K562 (cell line): ENCODE measurements around the gene ANO7. TPM values are rescaled to one million over a fixed set of nuclear protein-coding genes. Genes with fewer than 3 reads are reported as not detected.
A peak's percentile ranks its signal among the peaks of the same experiment; 100 is the strongest.

ENCODE experiments used
- ATAC-seq: fragments of 200-7000 bp; cut with Tn5 transposase; 3 replicates; pipeline ENCODE4 v1.9.1; 2020; ENCODE audit warnings: moderate library complexity
- BruUV-seq: library from RNA; stranded (reverse); fragments of 400-500 nt; replicated peaks from 2 replicates; lab custom pipeline; 2021; lab: Mats Ljungman, UMichigan
- CTCF ChIA-PET: fragments of 300-600 bp; formaldehyde crosslinking; extraction: SDS; loops from one replicate; lab custom pipeline; 2021; ENCODE audit warnings: low intra/inter-chr PET ratio; lab: Yijun Ruan, JAX
- POLR2A ChIA-PET: fragments of 300-600, 350-650 bp; sonication (Branson Sonifier 250); formaldehyde crosslinking; extraction: SDS; loops from one replicate; lab custom pipeline; 2021; ENCODE audit warnings: antibody characterized with exemption, inconsistent platforms; lab: Yijun Ruan, JAX
- DNase-seq, 4 experiments: peaks; one replicate each; pipeline versions ENCODE4 v3.0.0 to v3.0.0-alpha.2; 2011 to 2018; ENCODE audit warnings: low spot score in 3 of 4, mixed read lengths in 3 of 4; ENCODE audit errors: extremely low read depth in 1 of 4
- FAIRE-seq: peaks from 2 replicates; lab custom pipeline; 2011; peaks lifted over from hg19 to GRCh38; lab: Jason Lieb, UNC
- H2AFZ ChIP-seq: 2 replicates; pipeline ENCODE4 v1.6.0; 2011; ENCODE audit warnings: low read depth, low read length, control low read depth, inconsistent platforms
- H3K27ac ChIP-seq: fragments of 200-600 bp; 3 replicates; pipeline ENCODE4 v1.8.0; 2011; ENCODE audit warnings: low read depth, mild to moderate bottlenecking, control low read depth, inconsistent platforms, low read length, moderate library complexity, mixed read lengths; ENCODE audit errors: extremely low read depth
- H3K27me3 ChIP-seq, 2 experiments: fragments of 300-600 bp in 1 of 2; 2 replicates in 1 of 2; 3 replicates in 1 of 2; pipeline versions ENCODE4 v1.6.0 to v1.8.0; 2011; ENCODE audit warnings: inconsistent platforms in 2 of 2, low read length in 2 of 2, mild to moderate bottlenecking in 1 of 2, mixed read lengths in 1 of 2, moderate library complexity in 1 of 2; ENCODE audit not compliant: control insufficient read depth in 2 of 2, insufficient read depth in 2 of 2
- H3K36me3 ChIP-seq: fragments of 300-600 bp; 3 replicates; pipeline ENCODE4 v1.8.0; 2011; ENCODE audit warnings: mild to moderate bottlenecking, low read length, inconsistent platforms; ENCODE audit not compliant: control insufficient read depth, insufficient read depth
- H3K4me1 ChIP-seq, 2 experiments: fragments of 200-600 bp in 1 of 2; replicated peaks in 1 of 2; 2 replicates in 1 of 2; 3 replicates in 1 of 2; pipeline versions ENCODE4 v1.5.1 to v1.8.0; 2011; ENCODE audit warnings: inconsistent platforms in 2 of 2, low read length in 2 of 2, mild to moderate bottlenecking in 1 of 2, mixed read lengths in 1 of 2, moderate library complexity in 1 of 2; ENCODE audit not compliant: control insufficient read depth in 2 of 2, insufficient read depth in 2 of 2
- H3K4me2 ChIP-seq: 2 replicates; pipeline ENCODE4 v1.6.1; 2011; ENCODE audit warnings: low read length, control low read depth, inconsistent platforms, mixed read lengths; ENCODE audit not compliant: insufficient read depth
- H3K4me3 ChIP-seq: fragments of 200-600 bp; sonication (generic), shearing (Covaris generic); 2 replicates; pipeline ENCODE4 v1.5.1; 2016; ENCODE audit warnings: control low read depth, inconsistent platforms
- H3K79me2 ChIP-seq: fragments of 200-600 bp; 3 replicates; pipeline ENCODE4 v1.8.0; 2011; ENCODE audit warnings: low read length, inconsistent platforms; ENCODE audit not compliant: control insufficient read depth, insufficient read depth
- H3K9ac ChIP-seq, 2 experiments: 2 replicates each; pipeline versions ENCODE4 v1.6.0 to v1.6.1; 2011; ENCODE audit warnings: low read depth in 2 of 2, low read length in 2 of 2, control low read depth in 1 of 2, inconsistent platforms in 1 of 2, mild to moderate bottlenecking in 1 of 2, mixed read lengths in 1 of 2; ENCODE audit not compliant: insufficient read depth in 1 of 2
- H3K9me1 ChIP-seq: one replicate; pipeline ENCODE4 v1.6.0; 2011; ENCODE audit warnings: inconsistent platforms, mild to moderate bottlenecking, low read length, moderate library complexity; ENCODE audit not compliant: control insufficient read depth, insufficient read depth
- H3K9me3 ChIP-seq: replicated peaks from 2 replicates; pipeline ENCODE4 v1.5.1; 2011; ENCODE audit warnings: low read depth, low read length, inconsistent platforms; ENCODE audit not compliant: control insufficient read depth, insufficient read depth
- H4K20me1 ChIP-seq: replicated peaks from 2 replicates; pipeline ENCODE4 v1.6.1; 2011; ENCODE audit warnings: low read length, inconsistent platforms, mixed read lengths; ENCODE audit not compliant: control insufficient read depth, insufficient read depth
- CTCFL ChIP-seq: IDR thresholded peaks from 2 replicates; pipeline ENCODE4 v1.6.1; 2011; ENCODE audit warnings: borderline replicate concordance, low read depth, mild to moderate bottlenecking, moderate library complexity, low read length; ENCODE audit not compliant: insufficient read depth, poor library complexity, severe bottlenecking
- ETV6 ChIP-seq, 3 experiments: fragments of 150-350 bp in 1 of 3; sonication (generic) in 1 of 3; formaldehyde crosslinking in 1 of 3; IDR thresholded peaks; 2 replicates each; pipeline versions ENCODE4 v1.6.1 to v1.8.0; 2014 to 2022; ENCODE audit warnings: borderline replicate concordance in 2 of 3, low read depth in 2 of 3, antibody characterized with exemption in 1 of 3, low read length in 1 of 3, mild to moderate bottlenecking in 1 of 3, missing genetic modification reagents in 1 of 3
- FIP1L1 ChIP-seq: fragments of 200-400 bp; formaldehyde crosslinking; IDR thresholded peaks from 2 replicates; pipeline ENCODE4 v1.6.1; 2018; ENCODE audit warnings: mild to moderate bottlenecking, low read depth, low read length; ENCODE audit not compliant: poor library complexity, severe bottlenecking
- KDM2B ChIP-seq: fragments of 250-450 bp; sonication (Bioruptor Pico); IDR thresholded peaks from 2 replicates; pipeline ENCODE4 v1.8.0; 2021; ENCODE audit warnings: mild to moderate bottlenecking, moderate library complexity
- NR3C1 ChIP-seq: sonication (generic); formaldehyde crosslinking; IDR thresholded peaks from 2 replicates; pipeline ENCODE4 v1.8.1; 2022; ENCODE audit warnings: missing genetic modification reagents
- RBM14 ChIP-seq: fragments of 200-400 bp; formaldehyde crosslinking; IDR thresholded peaks from 2 replicates; pipeline ENCODE4 v1.6.1; 2018; ENCODE audit warnings: low read depth, mild to moderate bottlenecking, low read length, moderate library complexity, borderline replicate concordance; ENCODE audit not compliant: insufficient read depth
- RUNX1 ChIP-seq: sonication (generic); IDR thresholded peaks from 2 replicates; pipeline ENCODE4 v1.6.1; 2016; ENCODE audit warnings: antibody characterized with exemption, low read depth
- STAG1 ChIP-seq: sonication (generic); formaldehyde crosslinking; IDR thresholded peaks from 2 replicates; pipeline ENCODE4 v1.5.0; 2020; ENCODE audit warnings: missing genetic modification reagents, borderline replicate concordance
- ZNF133 ChIP-seq: fragments of 250-450 bp; sonication (Bioruptor Pico); IDR thresholded peaks from 2 replicates; pipeline ENCODE4 v1.4.0; 2020; ENCODE audit warnings: mild to moderate bottlenecking
- ZNF143 ChIP-seq: sonication (generic); formaldehyde crosslinking; IDR thresholded peaks from 2 replicates; pipeline ENCODE4 v1.9.0; 2022; ENCODE audit warnings: mild to moderate bottlenecking, missing genetic modification reagents
- WGBS: fragments of 100-300 bp; shearing (Covaris generic); methylation state at CpG from one replicate; pipeline ENCODE4 v1.1.6; 2016; ENCODE audit warnings: low coverage, mixed read lengths; ENCODE audit not compliant: insufficient coverage; ENCODE audit errors: missing lambda C conversion rate; 5-methylcytosine and 5-hydroxymethylcytosine counted together
- in situ Hi-C: fragments of 300-500 bp; cut with MboI; formaldehyde crosslinking; loops from 4 replicates; pipeline ENCODE4 v1.15.0; 2018; ENCODE audit warnings: inconsistent platforms, mixed read lengths
- intact Hi-C: fragments of 100-400 bp; cut with micrococcal nuclease; formaldehyde crosslinking; loops from 2 replicates; pipeline ENCODE4 v1.14.2; 2022
- polyA plus RNA-seq, 8 experiments: library from polyadenylated mRNA; depleted of rRNA in 4 of 8; stranded (reverse) in 5 of 8; unstranded in 3 of 8; fragments of >200 nt; fragmentation: Nextera tagmentation in 2 of 8; fragmentation: Illumina TruSeq in 1 of 8; extraction: Ambion mirVana in 2 of 8; extraction: Trizol in 1 of 8; gene quantifications; 2 replicates each; pipeline versions ENCODE4 v1.2.1 to v1.2.3, GENCODE V29; 2011 to 2014; ENCODE audit warnings: inconsistent platforms in 1 of 8, missing spikeins in 1 of 8
- total RNA-seq, 7 experiments: library from RNA; depleted of rRNA in 6 of 7; stranded (reverse); fragments of >200 nt in 6 of 7; fragmentation: Illumina TruSeq in 2 of 7; extraction: Trizol in 2 of 7; gene quantifications; 2 replicates each; pipeline versions ENCODE4 v1.2.1 to v1.2.3, GENCODE V29; 2011 to 2021; ENCODE audit warnings: low replicate concordance in 1 of 7

Gene ANO7
- total and polyA plus RNA-seq, 9 of the 15 experiments (the other 6 are each of a cell fraction or from before 2014, with no cell fraction given) = 0.28 to 5.1 (median 1.1) TPM

DNA sequence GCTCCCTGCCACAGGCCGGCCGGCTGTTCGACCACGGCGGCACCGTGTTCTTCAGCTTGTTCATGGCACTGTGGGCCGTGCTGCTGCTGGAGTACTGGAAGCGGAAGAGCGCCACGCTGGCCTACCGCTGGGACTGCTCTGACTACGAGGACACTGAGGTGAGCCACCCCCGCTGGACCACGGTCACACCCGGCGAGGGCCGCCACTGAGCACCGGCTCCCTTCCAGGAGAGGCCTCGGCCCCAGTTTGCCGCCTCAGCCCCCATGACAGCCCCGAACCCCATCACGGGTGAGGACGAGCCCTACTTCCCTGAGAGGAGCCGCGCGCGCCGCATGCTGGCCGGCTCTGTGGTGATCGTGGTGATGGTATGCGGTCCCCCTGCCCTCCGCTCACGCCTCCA lies 20.8 kb downstream of the ANO7 start:
- BruUV-seq = no TSS peak
- Histone ChIP-seq H3K4me3 (no peak overlapping the region), H3K79me2 (no peaks in the 10 kb centered on the region), H3K4me2 (peak overlapping the region; percentile 37; the same call in 1 of the 2 replicates), H3K27ac (no peak overlapping the region), H3K9me3 (no peaks in the 10 kb centered on the region), H3K36me3 (no peaks in the 10 kb centered on the region), H4K20me1 (no peaks in the 10 kb centered on the region; the same call in 1 of the 2 replicates), H3K4me1 (peaks cover 0 to 17% of the 10 kb centered on the region in 2 experiments; a peak in 2 of 5 replicates), H2AFZ (no peak overlapping the region), H3K9me1 (no peaks in the 10 kb centered on the region), H3K9ac (no peak overlapping the region), H3K27me3 (peaks cover 7 to 54% of the 10 kb centered on the region in 2 experiments; a peak in 4 of 5 replicates)
- intact Hi-C loops (no loop called here), in situ Hi-C loops (no loop called here)
- peak; percentile 93 for ATAC-seq
- FAIRE-seq = no peak
- 3% methylated on average over 17 of the region's 33 CpGs for WGBS
- peak; percentile 44 to 54 (median 46) for DNase-seq
- ChIA-PET POLR2A (interaction anchor here (0.6 to 1.2 kb wide), 2 partner anchors 14 to 63 kb away, joined by 3 read pairs; no protein-coding TSS in a partner anchor), CTCF (no interaction called here)
- no peak for TF ChIP-seq RUNX1
- TF ChIP-seq STAG1 (CRISPR knock-in tag) = no peak
- no peak for TF ChIP-seq KDM2B (CRISPR knock-in tag)
- TF ChIP-seq ETV6 (IDR thresholded peaks at IDR 0.05; ENCODE audit: borderline replicate concordance in 1 of 2, low read depth in 2 of 2, low read length in 1 of 2) = no peak
- TF ChIP-seq ETV6 (CRISPR knock-in tag; IDR thresholded peaks at IDR 0.05; ENCODE audit: borderline replicate concordance) = no peak
- TF ChIP-seq FIP1L1 = no peak
- TF ChIP-seq ZNF143 (CRISPR knock-in tag) = no peak
- TF ChIP-seq NR3C1 = no peak
- no peak for TF ChIP-seq ZNF133 (CRISPR knock-in tag)
- peak; percentile 11 for TF ChIP-seq CTCFL
- TF ChIP-seq RBM14 = no peak
